Testis (tissue), 2 donors: Measurements from ENCODE around the gene FIGNL2.

Experiments used
- POLR2A ChIP-seq: fragments of 450-650 bp; IDR thresholded peaks from one replicate; pipeline ENCODE4 v1.6.1; 2017; ENCODE audit warnings: antibody characterized with exemption, mild to moderate bottlenecking, moderate library complexity
- TF ChIP-seq, protein P1 (sequence below), 3 experiments: fragments of 450-650 bp in 2 of 3; fragments of 200-600 bp in 1 of 3; sonication (generic) in 1 of 3; IDR thresholded peaks; one replicate each; pipeline ENCODE4 v1.5.1; 2016 to 2019; ENCODE audit warnings: antibody characterized with exemption in 3 of 3, mild to moderate bottlenecking in 2 of 3, moderate library complexity in 1 of 3

- TF ChIP-seq, protein P1, sequence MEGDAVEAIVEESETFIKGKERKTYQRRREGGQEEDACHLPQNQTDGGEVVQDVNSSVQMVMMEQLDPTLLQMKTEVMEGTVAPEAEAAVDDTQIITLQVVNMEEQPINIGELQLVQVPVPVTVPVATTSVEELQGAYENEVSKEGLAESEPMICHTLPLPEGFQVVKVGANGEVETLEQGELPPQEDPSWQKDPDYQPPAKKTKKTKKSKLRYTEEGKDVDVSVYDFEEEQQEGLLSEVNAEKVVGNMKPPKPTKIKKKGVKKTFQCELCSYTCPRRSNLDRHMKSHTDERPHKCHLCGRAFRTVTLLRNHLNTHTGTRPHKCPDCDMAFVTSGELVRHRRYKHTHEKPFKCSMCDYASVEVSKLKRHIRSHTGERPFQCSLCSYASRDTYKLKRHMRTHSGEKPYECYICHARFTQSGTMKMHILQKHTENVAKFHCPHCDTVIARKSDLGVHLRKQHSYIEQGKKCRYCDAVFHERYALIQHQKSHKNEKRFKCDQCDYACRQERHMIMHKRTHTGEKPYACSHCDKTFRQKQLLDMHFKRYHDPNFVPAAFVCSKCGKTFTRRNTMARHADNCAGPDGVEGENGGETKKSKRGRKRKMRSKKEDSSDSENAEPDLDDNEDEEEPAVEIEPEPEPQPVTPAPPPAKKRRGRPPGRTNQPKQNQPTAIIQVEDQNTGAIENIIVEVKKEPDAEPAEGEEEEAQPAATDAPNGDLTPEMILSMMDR (IDR thresholded peaks at IDR 0.05): no peak
- no peak for TF ChIP-seq POLR2A
These were observed 31.2 kb downstream of the FIGNL2 start for GRCh38 chr12:51817027-51817953.
